Stimulated activated naive CD8-positive, alpha-beta T cell treated with anti-CD3 and anti-CD28 coated beads, Interleukin-15, Interleukin-2, amounts not matched to agents 100 ng/mL and 50 ng/mL, for 24 hours (primary cell): ENCODE results near the gene ICA1L.
"Not testable (repeated sequence)": the region's sequence is repeated elsewhere in the genome, so short reads cannot be mapped to it uniquely, and the experiment has no call there.

Source experiments
- H3K27ac Mint-ChIP-seq: one replicate; pipeline ENCODE4 v1.8.0; 2021; ENCODE audit warnings: mild to moderate bottlenecking, mixed read lengths
- H3K27me3 Mint-ChIP-seq: one replicate; pipeline ENCODE4 v1.8.0; 2021; ENCODE audit warnings: mixed read lengths
- H3K36me3 Mint-ChIP-seq: one replicate; pipeline ENCODE4 v1.8.0; 2021; ENCODE audit warnings: low read depth, mixed read lengths
- H3K4me1 Mint-ChIP-seq: one replicate; pipeline ENCODE4 v1.8.0; 2021; ENCODE audit warnings: low read depth, mixed read lengths
- H3K4me3 Mint-ChIP-seq: one replicate; pipeline ENCODE4 v1.8.0; 2021; ENCODE audit warnings: mild to moderate bottlenecking, mixed read lengths
- H3K9me3 Mint-ChIP-seq: one replicate; pipeline ENCODE4 v1.8.0; 2021; ENCODE audit warnings: mixed read lengths

ICA1L gene

GRCh38 chr2:202821206-202822160 lies 50.1 kb downstream of the ICA1L start:
- no peaks in the 10 kb centered on the region for H3K27me3 Mint-ChIP-seq
- H3K4me1 Mint-ChIP-seq: no peaks in the 10 kb centered on the region
- H3K4me3 Mint-ChIP-seq: no peak overlapping the region
- H3K27ac Mint-ChIP-seq: no peak overlapping the region
- H3K9me3 Mint-ChIP-seq: no peaks in the 10 kb centered on the region
- H3K36me3 Mint-ChIP-seq: no peaks in the 10 kb centered on the region

- Mint-ChIP-seq H3K4me3 (no peak overlapping the region), H3K9me3 (peaks cover 4% of the 10 kb centered on the region), H3K27me3 (no peaks in the 10 kb centered on the region), H3K4me1 (no peaks in the 10 kb centered on the region), H3K27ac (no peak overlapping the region), H3K36me3 (peaks cover 10% of the 10 kb centered on the region)
These were observed 53.2 kb downstream of the ICA1L start for GRCh38 chr2:202818321-202818720.

DNA sequence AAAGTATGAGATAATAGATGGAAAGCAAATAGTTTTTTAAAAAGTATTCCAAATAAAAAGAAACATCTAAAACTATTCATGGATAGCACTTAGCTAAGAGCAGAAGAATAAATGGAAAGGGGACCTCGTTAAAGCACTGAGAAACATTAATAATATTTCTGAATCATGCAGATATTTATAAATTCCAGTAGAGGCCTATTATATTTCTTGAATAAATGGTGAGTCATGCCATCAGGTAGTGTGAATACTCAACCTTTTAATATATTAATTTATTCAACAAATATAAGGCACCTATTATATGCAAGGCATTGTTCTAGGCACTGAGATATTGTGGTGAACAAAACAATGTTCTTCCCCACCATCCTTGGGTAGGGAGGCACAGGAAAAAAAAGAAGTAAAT lies 53.8 kb downstream of the ICA1L start:
- H3K9me3 Mint-ChIP-seq: peaks cover 4% of the 10 kb centered on the region
- no peak overlapping the region for H3K4me3 Mint-ChIP-seq
- no peaks in the 10 kb centered on the region for H3K4me1 Mint-ChIP-seq
- H3K36me3 Mint-ChIP-seq: peaks cover 10% of the 10 kb centered on the region
- H3K27me3 Mint-ChIP-seq: no peaks in the 10 kb centered on the region
- H3K27ac Mint-ChIP-seq: no peak overlapping the region

- Mint-ChIP-seq H3K4me3 (no peak overlapping the region), H3K27me3 (no peaks in the 10 kb centered on the region), H3K36me3 (peaks cover 20% of the 10 kb centered on the region), H3K27ac (no peak overlapping the region), H3K9me3 (peaks cover 4% of the 10 kb centered on the region), H3K4me1 (no peaks in the 10 kb centered on the region)
These were observed 55.8 kb downstream of the ICA1L start for GRCh38 chr2:202815548-202816360.

GRCh38 chr2:202814226-202814625 lies 57.3 kb downstream of the ICA1L start:
- H3K9me3 Mint-ChIP-seq: peaks cover 7% of the 10 kb centered on the region
- no peak overlapping the region for H3K4me3 Mint-ChIP-seq
- peaks cover 29% of the 10 kb centered on the region for H3K36me3 Mint-ChIP-seq

GRCh38 chr2:202813387-202813786 lies 58.2 kb downstream of the ICA1L start:
- Mint-ChIP-seq H3K4me3 (no peak overlapping the region), H3K27ac (no peak overlapping the region), H3K9me3 (peaks cover 7% of the 10 kb centered on the region), H3K36me3 (peaks cover 32% of the 10 kb centered on the region), H3K4me1 (no peaks in the 10 kb centered on the region), H3K27me3 (no peaks in the 10 kb centered on the region)

More at GRCh38 chr2:202814226-202814625, 57.3 kb downstream of the ICA1L start:
- no peak overlapping the region for H3K27ac Mint-ChIP-seq
- no peaks in the 10 kb centered on the region for H3K4me1 Mint-ChIP-seq
- no peaks in the 10 kb centered on the region for H3K27me3 Mint-ChIP-seq

GRCh38 chr2:202808754-202809153 lies 62.8 kb downstream of the ICA1L start:
- H3K27me3 Mint-ChIP-seq: no peaks in the 10 kb centered on the region
- no peaks in the 10 kb centered on the region for H3K4me1 Mint-ChIP-seq
- no peak overlapping the region for H3K4me3 Mint-ChIP-seq
- peaks cover 35% of the 10 kb centered on the region for H3K36me3 Mint-ChIP-seq
- peaks cover 4% of the 10 kb centered on the region for H3K9me3 Mint-ChIP-seq
- H3K27ac Mint-ChIP-seq: no peak overlapping the region

DNA sequence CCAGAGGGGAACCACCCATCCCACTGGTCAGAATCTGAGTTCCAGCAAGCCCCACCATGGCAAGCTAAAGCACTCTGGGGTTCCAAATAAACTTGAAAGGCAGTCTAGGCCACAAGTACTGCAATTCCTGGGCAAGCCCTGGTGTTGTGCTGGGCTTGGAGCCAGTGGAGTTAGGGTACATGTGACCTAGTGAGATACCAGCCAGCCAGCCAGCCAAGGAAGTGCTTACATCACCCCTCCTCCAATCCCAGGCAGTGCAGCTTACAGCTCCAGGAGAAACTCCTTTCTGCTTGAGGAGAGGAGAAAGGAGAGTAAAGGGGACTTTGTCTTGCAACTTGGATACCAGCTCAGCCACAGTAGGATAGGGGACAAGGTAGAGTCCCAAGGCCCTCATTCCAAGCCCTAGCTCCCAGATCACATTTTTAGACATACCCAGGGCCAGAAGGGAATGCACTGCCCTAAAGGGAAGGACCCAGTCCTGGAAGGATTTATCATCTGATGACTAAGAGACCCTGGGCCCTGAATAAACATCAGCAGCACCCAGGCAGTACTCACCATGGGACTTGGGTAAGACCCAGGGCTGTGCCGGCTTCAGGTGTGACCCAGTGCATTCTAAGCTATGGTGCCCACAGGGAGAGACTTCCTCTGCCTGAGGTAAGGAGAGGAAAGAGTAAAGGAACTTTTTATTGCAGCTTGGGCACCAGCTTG lies 64.0 kb downstream of the ICA1L start:
- H3K9me3 Mint-ChIP-seq, H3K4me3 Mint-ChIP-seq, H3K27ac Mint-ChIP-seq, H3K27me3 Mint-ChIP-seq, H3K4me1 Mint-ChIP-seq: not testable (repeated sequence)
- H3K36me3 Mint-ChIP-seq: peaks cover 38% of the 10 kb centered on the region

DNA sequence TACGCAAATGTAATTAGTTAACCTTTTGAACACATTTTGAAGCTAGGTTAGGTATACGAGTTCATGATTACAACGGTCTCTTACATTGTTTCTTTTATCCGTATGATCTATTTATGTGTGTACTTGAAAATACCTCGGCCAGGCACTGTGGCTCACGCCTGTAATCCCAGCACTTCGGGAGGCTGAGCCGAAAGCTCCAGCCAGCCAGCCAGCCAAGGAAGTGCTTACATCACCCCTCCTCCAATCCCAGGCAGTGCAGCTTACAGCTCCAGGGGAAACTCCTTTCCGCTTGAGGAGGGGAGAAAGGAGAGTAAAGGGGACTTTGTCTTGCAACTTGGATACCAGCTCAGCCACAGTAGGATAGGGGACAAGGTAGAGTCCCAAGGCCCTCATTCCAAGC lies 65.7 kb downstream of the ICA1L start:
- H3K4me1 Mint-ChIP-seq, H3K27me3 Mint-ChIP-seq, H3K9me3 Mint-ChIP-seq, H3K4me3 Mint-ChIP-seq, H3K27ac Mint-ChIP-seq: not testable (repeated sequence)
- H3K36me3 Mint-ChIP-seq: peaks cover 32% of the 10 kb centered on the region

DNA sequence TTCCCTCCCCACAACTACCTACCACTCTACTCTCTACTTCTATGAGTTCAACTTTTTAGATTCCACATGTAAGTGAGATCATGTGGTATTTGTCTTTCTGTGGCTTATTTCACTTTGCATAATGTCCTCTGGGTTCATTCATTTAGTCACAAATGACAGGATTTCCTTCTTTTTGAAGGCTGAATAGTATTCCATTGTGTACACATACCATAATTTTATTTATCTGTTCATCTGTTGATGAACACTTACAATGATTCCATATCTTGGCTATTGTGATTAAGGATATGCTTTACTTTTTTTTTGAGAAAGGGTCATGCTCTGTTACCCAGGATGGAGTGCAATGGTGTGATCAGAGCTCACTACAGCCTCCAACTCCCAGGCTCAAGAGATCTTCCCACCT lies 73.6 kb downstream of the ICA1L start:
- Mint-ChIP-seq H3K9me3 (peaks cover 4% of the 10 kb centered on the region), H3K36me3 (peaks cover 22% of the 10 kb centered on the region), H3K27ac (no peak overlapping the region), H3K27me3 (no peaks in the 10 kb centered on the region), H3K4me1 (no peaks in the 10 kb centered on the region), H3K4me3 (no peak overlapping the region)

- no peaks in the 10 kb centered on the region for H3K9me3 Mint-ChIP-seq
- H3K27me3 Mint-ChIP-seq: no peaks in the 10 kb centered on the region
- no peak overlapping the region for H3K4me3 Mint-ChIP-seq
- H3K36me3 Mint-ChIP-seq: peaks cover 34% of the 10 kb centered on the region
- no peak overlapping the region for H3K27ac Mint-ChIP-seq
- no peaks in the 10 kb centered on the region for H3K4me1 Mint-ChIP-seq
These were observed 80.9 kb downstream of the ICA1L start for GRCh38 chr2:202790676-202791075.

- no peaks in the 10 kb centered on the region for H3K27me3 Mint-ChIP-seq
- no peak overlapping the region for H3K27ac Mint-ChIP-seq
- H3K36me3 Mint-ChIP-seq: peaks cover 51% of the 10 kb centered on the region
- H3K4me1 Mint-ChIP-seq: peaks cover under 1% of the 10 kb centered on the region
- H3K9me3 Mint-ChIP-seq: no peaks in the 10 kb centered on the region
- H3K4me3 Mint-ChIP-seq: no peak overlapping the region
These were observed 84.7 kb downstream of the ICA1L start for GRCh38 chr2:202786842-202787241.

- Mint-ChIP-seq H3K27ac (no peak overlapping the region), H3K4me3 (no peak overlapping the region), H3K27me3 (no peaks in the 10 kb centered on the region), H3K4me1 (peaks cover 22% of the 10 kb centered on the region), H3K9me3 (no peaks in the 10 kb centered on the region), H3K36me3 (peaks cover 52% of the 10 kb centered on the region)
These were observed 88.5 kb downstream of the ICA1L start for GRCh38 chr2:202782940-202783558.

GRCh38 chr2:202780514-202781021 lies 91.0 kb downstream of the ICA1L start:
- H3K4me3 Mint-ChIP-seq: peak overlapping the region; percentile 43
- H3K27ac Mint-ChIP-seq: peak overlapping the region; percentile 19
- no peaks in the 10 kb centered on the region for H3K9me3 Mint-ChIP-seq
- H3K36me3 Mint-ChIP-seq: peaks cover 55% of the 10 kb centered on the region
- H3K4me1 Mint-ChIP-seq: peaks cover 26% of the 10 kb centered on the region
- no peaks in the 10 kb centered on the region for H3K27me3 Mint-ChIP-seq
